NT2/D1 (cell line): ENCODE results near the gene NAXE.
"Not testable (repeated sequence)": the region's sequence is repeated elsewhere in the genome, so short reads cannot be mapped to it uniquely, and the experiment has no call there.

Experiments
- SUZ12 ChIP-seq: IDR thresholded peaks from 2 replicates; pipeline ENCODE4 v1.6.1; 2011; ENCODE audit not compliant: insufficient read length, insufficient read depth; ENCODE audit errors: extremely low read depth
- ZNF274 ChIP-seq: IDR thresholded peaks from 2 replicates; pipeline ENCODE4 v1.6.1; 2011; ENCODE audit warnings: mild to moderate bottlenecking, low read depth, low read length

DNA sequence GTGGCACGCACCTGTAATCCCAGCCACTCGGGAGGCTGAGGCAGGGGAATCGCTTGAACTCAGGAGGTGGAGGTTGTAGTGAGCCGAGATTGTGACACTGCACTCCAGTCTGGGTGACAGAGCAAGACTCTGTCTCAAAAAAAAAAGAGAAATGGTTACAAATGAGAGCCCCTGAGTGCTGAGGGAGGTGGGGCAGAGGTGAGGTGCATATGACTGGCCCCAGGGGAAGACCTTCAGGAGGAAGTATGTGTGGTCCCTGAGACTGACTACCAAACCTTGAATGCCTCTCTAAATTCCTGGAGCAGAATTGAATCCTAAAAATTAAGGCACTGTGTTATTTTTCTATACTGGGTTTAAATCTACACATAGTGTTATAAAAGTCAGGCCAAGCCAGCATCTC lies 15.8 kb downstream of the NAXE start:
- not testable (repeated sequence) for TF ChIP-seq SUZ12, ZNF274
